HG03060 (cell line): ENCODE measurements around the gene XDH.

Source experiments
- ATAC-seq: cut with Tn5 transposase; IDR thresholded peaks from one replicate; pipeline ENCODE4 v1.9.1; 2021; ENCODE audit warnings: low read depth, moderate number of reproducible peaks; ENCODE audit not compliant: unreplicated experiment

XDH gene

DNA sequence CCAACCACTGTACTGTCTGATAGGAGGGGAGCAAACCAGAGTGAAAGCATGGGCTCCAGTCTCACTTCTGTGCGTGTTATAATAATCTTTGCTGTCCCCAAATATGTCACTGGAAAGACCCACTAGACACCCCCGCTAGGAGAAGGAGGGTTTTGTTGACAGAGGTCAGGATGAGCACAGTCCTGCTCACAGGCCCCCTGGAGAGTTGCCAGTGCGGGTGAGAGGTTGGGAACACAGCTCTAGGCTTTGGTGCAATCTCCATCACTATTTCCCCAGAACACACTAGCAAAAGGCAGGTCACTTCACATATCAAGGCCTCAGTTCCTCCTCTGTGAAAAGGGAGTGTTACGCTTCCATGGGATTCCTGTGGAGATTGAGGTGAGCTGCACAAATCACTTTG, 9.7 kb downstream of the XDH start:
- no peak for ATAC-seq

DNA sequence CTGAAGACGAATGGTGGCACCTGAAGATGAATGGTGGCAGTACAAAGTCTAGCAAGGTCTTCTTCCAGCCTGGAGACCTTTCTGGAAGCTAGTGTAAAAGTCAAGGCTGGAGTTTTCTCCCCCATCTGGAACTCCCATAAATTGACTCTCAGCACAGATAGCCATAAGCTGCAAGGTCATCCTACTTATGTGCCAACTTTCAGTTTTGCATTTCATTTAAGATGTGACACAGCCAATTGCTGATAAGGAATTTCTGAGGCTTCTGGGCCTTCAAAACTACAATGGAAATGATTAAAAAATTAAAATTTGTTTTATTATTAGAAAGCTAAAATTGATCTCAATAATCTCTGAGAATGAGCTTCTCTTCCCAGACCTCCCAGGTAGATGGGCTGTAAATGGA, 10.2 kb downstream of the XDH start:
- no peak for ATAC-seq

- ATAC-seq: no peak
These were observed 12.2 kb downstream of the XDH start for GRCh38 chr2:31402388-31402787.

DNA sequence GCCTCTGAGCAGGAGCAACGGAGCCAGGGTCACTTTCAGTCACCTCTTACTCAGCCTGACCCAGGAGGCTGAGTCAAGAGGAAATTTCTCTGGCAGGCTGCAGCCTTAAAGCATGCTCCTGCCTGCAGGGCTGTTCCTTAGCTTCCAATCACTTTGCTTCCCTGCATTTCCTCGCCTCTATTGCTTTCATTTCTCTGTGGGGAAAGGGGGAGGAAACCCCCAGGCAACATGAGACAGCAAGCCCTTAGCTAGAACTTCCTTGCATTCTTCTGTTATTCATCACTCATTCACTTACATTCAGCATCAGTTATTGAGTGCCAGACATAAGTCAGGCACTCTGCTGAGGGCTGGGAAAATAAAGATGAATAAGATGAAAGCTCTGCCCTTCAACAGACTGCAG, 13.0 kb downstream of the XDH start:
- ATAC-seq: no peak

GRCh38 chr2:31398881-31399280, 15.7 kb downstream of the XDH start:
- no peak for ATAC-seq

DNA sequence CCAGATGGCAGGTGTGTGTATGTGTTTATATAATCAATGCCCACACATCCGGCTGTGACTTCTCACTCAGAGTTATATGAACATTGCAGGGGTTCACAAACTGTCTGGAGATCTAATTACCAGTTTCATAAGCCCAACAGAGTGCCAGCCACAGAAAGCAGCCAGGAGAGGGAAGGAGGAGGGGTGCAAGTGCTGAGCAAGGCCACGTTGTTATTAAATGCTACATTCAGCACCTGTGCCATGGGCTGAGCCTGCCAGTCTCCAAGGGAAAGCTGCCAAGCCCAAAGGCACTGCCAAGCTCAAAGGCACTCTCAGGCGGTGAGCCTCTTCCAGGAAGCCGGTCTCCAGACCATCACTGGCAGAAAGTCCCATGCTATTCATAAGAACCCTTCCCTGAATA, 17.4 kb downstream of the XDH start:
- ATAC-seq: no peak

GRCh38 chr2:31390324-31390723, 24.2 kb downstream of the XDH start:
- ATAC-seq: no peak

- ATAC-seq: no peak
These were observed 25.8 kb downstream of the XDH start for GRCh38 chr2:31388736-31389135.

- ATAC-seq: no peak
These were observed 26.7 kb downstream of the XDH start for GRCh38 chr2:31387850-31388249.

DNA sequence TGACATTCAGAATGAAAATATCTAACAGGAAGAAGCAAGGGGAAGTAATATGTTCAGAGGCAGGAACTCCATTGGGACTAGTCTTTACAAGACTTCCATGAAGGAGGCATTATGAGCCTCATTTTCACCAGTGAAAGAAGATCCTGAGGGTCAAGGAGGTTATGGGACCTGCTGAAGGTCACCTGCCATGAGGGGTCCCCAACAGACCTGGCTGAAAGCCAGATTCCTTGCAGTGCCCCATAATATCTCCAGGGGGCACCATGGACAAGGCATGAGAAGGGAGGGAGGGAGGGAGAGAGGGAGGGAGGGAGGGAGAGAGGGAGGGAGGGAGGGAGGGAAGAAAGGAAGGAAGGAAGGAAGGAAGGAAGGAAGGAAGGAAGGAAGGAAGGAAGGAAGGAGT, 27.9 kb downstream of the XDH start:
- no peak for ATAC-seq

DNA sequence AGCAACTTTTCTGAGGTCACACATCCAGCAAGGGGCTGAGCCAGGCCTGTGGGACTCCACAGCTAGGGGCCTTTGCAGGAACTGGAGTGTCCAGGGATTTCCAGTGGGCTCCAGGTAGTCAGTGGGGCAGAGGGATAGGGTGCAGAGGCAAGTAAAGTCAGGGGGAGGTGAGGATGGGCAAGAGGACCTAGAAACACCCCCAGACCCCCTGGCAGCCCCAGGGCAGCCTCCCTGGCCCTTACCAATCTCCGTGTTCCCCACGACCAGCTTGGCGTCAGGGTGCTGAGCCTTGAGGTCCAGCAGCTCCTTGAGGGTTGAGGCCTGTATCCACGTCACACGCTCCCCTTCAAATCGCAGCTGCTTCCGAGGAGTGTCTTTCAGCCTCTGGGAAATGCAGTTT, 28.4 kb downstream of the XDH start:
- ATAC-seq: no peak

DNA sequence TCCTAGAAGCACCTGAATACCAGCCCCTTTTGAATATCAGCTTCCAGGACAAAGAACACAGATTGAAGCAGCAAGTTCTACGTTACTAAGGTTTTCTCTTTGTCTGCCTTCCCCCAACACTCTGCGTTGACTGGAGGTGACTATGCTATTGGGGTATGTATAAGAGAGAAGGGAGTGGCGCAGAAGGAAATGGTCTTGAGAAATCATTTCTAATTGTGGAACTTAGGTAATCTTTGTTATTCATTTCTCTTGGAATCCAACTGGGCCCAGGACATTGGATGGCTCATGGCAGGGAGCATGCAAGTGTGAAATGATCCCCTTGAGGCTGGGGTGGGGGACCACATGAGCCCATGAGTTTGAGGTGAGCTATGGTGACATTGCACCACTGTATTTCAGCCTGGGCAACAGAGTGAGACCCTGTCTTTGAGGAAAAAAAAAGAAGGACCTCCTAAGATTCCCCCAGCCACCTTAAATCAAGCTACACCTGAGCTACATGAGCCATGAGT, 29.7 kb downstream of the XDH start:
- ATAC-seq: no peak

- no peak for ATAC-seq
These were observed 30.2 kb downstream of the XDH start for GRCh38 chr2:31384351-31384750.

DNA sequence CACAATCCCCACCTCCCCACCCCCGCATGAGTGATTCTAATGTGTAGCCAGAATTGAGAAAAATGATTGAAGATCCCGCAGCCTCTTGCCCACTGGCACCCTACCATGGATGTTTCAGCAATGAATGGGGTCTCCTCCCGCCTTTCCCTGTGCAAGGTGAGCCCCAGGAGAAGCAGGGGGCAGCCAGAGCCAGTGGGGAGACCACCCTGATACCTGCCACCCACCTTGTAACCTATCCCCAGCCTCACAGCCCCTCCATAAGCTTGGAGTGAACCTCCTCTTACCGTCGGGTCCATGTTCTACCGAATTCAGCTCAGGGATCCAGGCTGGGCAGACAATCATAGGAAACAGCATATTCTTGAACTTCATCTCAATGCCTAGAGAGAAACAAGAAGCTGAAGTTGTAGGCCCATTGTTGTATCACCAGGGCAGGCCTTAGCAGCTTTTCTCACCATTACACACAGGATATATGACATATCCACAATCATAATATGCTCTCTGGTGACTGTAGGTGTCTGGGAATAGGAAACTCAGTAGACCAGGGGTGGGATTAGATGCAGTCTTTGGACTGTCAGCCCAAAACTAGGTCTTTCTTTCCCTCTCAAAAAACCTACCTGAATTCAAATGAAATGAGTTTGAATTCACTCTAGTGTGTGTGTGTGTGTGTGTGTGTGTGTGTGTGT, 30.9 kb downstream of the XDH start:
- no peak for ATAC-seq

- ATAC-seq: no peak
These were observed 32.0 kb downstream of the XDH start for GRCh38 chr2:31382452-31383120.

DNA sequence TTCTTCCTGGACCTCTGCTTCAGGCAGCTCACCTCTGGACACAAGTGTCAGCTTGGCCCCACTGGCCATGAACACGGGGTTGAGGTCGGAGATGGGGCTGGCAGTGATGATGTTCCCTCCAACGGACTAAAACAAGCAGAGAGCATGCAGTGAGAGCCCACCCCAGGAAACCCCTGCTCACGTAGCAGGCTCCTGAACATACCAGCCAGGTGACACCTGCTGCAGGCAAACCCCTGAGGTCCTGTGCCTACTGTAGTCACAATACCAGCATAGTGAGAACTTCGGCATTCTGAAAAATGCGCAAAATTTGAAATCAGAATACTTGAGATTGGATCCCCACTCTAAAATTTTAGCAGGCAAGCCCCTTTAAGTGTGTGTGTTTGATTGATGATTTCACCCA, 32.9 kb downstream of the XDH start:
- no peak for ATAC-seq

DNA sequence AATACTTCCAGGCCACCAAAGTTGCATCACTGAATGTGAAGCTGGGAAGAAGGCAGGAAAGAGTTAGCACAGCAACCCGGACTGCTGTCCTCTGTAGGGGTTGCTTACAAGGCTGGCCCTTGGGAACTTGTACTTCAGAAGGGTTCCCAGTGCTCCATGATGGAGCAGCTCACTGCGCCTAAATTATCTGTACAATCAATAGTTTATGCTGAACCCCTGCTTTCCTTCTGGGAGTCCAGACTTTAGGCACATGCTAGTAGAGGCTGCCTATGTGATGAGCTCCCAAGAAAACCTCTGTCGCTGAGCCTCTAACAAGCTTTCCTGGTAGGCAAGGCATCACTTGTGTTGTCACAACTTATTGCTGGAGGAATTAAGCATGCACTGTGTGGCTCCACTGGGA, 34.3 kb downstream of the XDH start:
- no peak for ATAC-seq

GRCh38 chr2:31379747-31380146, 34.8 kb downstream of the XDH start:
- ATAC-seq: no peak

- no peak for ATAC-seq
These were observed 35.6 kb downstream of the XDH start for GRCh38 chr2:31378791-31379501.

DNA sequence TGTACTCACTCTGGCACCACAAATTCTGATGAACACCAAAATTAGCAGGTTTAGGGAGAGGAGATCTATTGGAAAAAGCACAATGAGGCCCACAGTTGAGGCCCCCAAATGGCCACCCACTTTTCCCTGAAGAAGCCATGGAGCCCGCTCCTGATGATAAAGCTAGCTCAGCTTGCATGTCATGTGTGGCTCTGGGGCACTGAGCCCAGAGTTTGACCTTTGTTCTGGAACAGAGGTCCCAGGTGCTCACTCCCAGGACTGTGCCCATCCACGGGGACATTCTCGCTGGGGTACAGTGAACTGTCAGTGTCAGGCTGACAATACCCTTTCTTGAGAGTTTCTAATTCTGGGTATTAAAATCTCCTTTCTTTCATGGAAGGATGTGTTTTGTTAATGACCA, 36.2 kb downstream of the XDH start:
- no peak for ATAC-seq

- no peak for ATAC-seq
These were observed 41.4 kb downstream of the XDH start for GRCh38 chr2:31373127-31373526.

DNA sequence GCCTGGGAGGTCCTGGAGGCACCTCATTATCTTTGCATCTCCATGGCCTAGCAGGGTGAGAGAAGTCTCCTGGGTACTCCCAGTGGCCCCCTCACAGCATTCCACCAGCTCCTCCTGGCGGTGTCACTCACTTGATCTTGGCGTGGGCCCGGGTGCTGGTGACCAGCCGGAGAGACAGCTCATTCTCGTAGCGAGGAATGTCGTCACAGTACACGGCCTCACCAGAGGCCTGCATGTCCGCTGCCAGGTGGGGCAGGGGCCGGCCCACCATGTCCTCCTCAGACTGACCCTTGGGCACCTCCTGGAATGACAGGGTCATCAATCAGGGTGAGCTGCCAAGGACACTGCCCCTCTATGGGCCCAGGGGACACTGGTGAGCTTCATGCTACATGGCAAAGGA, 42.4 kb downstream of the XDH start:
- no peak for ATAC-seq
